ENCODE measurements around the gene CARS2.

Gene CARS2

GRCh38 chr13:110648848-110649421, 57.0 kb downstream of the CARS2 start (continued):
- no peak for TF ChIP-seq ZBTB6 (tag by site-specific recombination; IDR thresholded peaks at IDR 0.05)

DNA sequence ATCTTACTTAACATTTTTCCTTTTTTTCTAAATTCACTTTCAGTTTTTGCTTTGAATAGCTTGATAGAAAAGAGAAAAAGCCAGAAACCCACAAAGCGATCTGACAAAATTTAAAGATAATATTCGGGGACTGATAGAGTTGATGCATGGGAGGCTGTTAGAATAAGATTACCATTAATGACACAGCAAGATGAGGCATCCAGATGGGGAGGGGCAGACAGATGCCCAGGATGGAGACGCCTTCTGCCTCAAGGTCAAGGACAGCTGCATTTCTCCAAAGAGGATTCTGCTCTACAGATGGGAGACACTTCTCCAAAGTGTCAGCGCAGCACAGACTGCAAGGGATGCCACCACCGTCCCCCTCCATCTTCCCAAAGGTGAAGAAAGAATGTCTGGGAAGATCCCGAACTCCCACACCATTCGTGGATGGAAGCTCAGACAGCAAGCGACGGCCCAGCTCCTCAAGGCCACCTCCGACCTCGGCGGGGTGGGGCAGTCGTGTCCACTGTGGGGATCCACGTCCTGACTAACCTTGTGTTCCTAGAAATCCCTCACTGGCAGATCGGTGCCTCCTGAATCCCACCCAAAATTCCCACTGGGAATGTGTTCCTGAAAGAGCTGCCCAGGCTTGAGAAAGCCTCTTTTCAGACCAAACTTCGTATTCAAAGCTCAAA, 57.6 kb downstream of the CARS2 start:
- TF ChIP-seq ZNF37A (tag by site-specific recombination; IDR thresholded peaks at IDR 0.05) (no peak), ZNF132 (tag by site-specific recombination; IDR thresholded peaks at IDR 0.05; ENCODE audit: borderline replicate concordance) (no peak), ZNF544 (tag by site-specific recombination; IDR thresholded peaks at IDR 0.05) (no peak), ZNF449 (tag by site-specific recombination; IDR thresholded peaks at IDR 0.05) (no peak), PRDM2 (tag by site-specific recombination; IDR thresholded peaks at IDR 0.05; ENCODE audit: borderline replicate concordance) (no peak)
- TF ChIP-seq, protein P1, sequence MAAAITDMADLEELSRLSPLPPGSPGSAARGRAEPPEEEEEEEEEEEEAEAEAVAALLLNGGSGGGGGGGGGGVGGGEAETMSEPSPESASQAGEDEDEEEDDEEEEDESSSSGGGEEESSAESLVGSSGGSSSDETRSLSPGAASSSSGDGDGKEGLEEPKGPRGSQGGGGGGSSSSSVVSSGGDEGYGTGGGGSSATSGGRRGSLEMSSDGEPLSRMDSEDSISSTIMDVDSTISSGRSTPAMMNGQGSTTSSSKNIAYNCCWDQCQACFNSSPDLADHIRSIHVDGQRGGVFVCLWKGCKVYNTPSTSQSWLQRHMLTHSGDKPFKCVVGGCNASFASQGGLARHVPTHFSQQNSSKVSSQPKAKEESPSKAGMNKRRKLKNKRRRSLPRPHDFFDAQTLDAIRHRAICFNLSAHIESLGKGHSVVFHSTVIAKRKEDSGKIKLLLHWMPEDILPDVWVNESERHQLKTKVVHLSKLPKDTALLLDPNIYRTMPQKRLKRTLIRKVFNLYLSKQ (tag by site-specific recombination; IDR thresholded peaks at IDR 0.05; ENCODE audit: borderline replicate concordance) = no peak
- TF ChIP-seq, protein P2, sequence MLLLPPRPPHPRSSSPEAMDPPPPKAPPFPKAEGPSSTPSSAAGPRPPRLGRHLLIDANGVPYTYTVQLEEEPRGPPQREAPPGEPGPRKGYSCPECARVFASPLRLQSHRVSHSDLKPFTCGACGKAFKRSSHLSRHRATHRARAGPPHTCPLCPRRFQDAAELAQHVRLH (tag by site-specific recombination; IDR thresholded peaks at IDR 0.05) = no peak
- TF ChIP-seq, protein P3, sequence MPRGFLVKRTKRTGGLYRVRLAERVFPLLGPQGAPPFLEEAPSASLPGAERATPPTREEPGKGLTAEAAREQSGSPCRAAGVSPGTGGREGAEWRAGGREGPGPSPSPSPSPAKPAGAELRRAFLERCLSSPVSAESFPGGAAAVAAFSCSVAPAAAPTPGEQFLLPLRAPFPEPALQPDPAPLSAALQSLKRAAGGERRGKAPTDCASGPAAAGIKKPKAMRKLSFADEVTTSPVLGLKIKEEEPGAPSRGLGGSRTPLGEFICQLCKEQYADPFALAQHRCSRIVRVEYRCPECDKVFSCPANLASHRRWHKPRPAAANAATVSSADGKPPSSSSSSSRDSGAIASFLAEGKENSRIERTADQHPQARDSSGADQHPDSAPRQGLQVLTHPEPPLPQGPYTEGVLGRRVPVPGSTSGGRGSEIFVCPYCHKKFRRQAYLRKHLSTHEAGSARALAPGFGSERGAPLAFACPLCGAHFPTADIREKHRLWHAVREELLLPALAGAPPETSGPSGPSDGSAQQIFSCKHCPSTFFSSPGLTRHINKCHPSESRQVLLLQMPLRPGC (tag by site-specific recombination; IDR thresholded peaks at IDR 0.05) = no peak
- TF ChIP-seq, protein P4, sequence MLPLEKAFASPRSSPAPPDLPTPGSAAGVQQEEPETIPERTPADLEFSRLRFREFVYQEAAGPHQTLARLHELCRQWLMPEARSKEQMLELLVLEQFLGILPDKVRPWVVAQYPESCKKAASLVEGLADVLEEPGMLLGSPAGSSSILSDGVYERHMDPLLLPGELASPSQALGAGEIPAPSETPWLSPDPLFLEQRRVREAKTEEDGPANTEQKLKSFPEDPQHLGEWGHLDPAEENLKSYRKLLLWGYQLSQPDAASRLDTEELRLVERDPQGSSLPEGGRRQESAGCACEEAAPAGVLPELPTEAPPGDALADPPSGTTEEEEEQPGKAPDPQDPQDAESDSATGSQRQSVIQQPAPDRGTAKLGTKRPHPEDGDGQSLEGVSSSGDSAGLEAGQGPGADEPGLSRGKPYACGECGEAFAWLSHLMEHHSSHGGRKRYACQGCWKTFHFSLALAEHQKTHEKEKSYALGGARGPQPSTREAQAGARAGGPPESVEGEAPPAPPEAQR (tag by site-specific recombination; IDR thresholded peaks at IDR 0.05) = no peak
- Histone ChIP-seq H3K4me3 (ENCODE audit: low read depth, low read length) (no peak overlapping the region), H3K36me3 (ENCODE audit: control insufficient read depth in 2 of 2, insufficient read depth in 1 of 2, low read length in 2 of 2) (peaks cover 0 to 51% of the 10 kb centered on the region in 2 experiments; a peak in 1 of 3 replicates), H3K9me3 (ENCODE audit: control insufficient read depth, insufficient read depth, low read depth, low read length) (no peaks in the 10 kb centered on the region), H3K27ac (ENCODE audit: extremely low read depth, low read depth, low read length) (no peak overlapping the region), H3K4me1 (ENCODE audit: control insufficient read depth, insufficient read depth, low read length) (no peaks in the 10 kb centered on the region)
- ChIA-PET CTCF (interaction anchor here (0.5 to 1.6 kb wide), 2 partner anchors 55 to 214 kb away, joined by 3 read pairs; no protein-coding TSS in a partner anchor), POLR2A (interaction anchor here (0.8 kb wide), 1 partner anchor 67 kb away, joined by 3 read pairs; no protein-coding TSS in a partner anchor)

All from HEK293 (cell line).